ENCODE data around the gene CLCA2. TPM values are rescaled to one million over a fixed set of nuclear protein-coding genes. Genes with fewer than 3 reads are reported as not detected.

CLCA2 gene
- polyA plus RNA-seq, 3 donors, result not detected

DNA sequence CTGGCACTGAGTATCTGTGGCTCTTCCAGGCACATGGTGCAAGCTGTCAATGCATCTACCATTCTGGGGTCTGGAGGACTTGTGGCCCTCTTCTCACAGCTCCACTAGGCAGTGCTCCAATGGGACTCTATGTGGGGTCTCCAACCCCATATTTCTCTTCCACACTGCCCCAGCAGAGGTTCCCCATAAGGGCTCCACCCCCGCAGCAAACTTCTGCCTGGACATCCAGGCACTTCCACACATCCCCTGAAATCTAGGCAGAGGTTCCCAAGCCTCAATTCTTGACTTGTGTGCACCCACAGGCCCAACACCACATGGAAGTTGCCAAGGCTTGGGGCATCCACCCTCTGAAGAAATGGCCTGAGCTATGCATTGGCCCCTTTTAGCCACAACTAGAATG is 46.6 kb upstream of the CLCA2 start:
- no peak overlapping the region for H3K9ac ChIP-seq (ENCODE audit: insufficient read depth, low read length, poor library complexity, severe bottlenecking)
- H3K4me3 Mint-ChIP-seq, result no peak overlapping the region
- H3K27me3 ChIP-seq (ENCODE audit: control insufficient read depth in 2 of 2, insufficient read depth in 2 of 2, low read length in 2 of 2), result no peaks in the 10 kb centered on the region
- H3K79me2 ChIP-seq (ENCODE audit: insufficient read depth, low read length), result no peaks in the 10 kb centered on the region
- TF ChIP-seq CTCF (IDR thresholded peaks at IDR 0.05), result no peak
- H2AFZ ChIP-seq (ENCODE audit: insufficient read depth, low read depth, low read length, poor library complexity, severe bottlenecking), result no peak overlapping the region
- H3K27ac Mint-ChIP-seq, result no peak overlapping the region
- H3K27ac ChIP-seq (ENCODE audit: low read depth in 1 of 2, low read length in 2 of 2), result no peak overlapping the region
- H3K36me3 Mint-ChIP-seq, result peaks cover 5 to 20% of the 10 kb centered on the region in 2 donors
- no peaks in the 10 kb centered on the region for H3K4me1 Mint-ChIP-seq
- H3K4me1 ChIP-seq (ENCODE audit: control insufficient read depth in 1 of 2, insufficient read depth in 2 of 2, low read length in 2 of 2), result no peaks in the 10 kb centered on the region
- intact Hi-C loops (cut with micrococcal nuclease), result no loop called here
- H3K27me3 Mint-ChIP-seq (ENCODE audit: low read depth in 3 of 3), result no peaks in the 10 kb centered on the region
- no peak for DNase-seq
- H3K9me3 ChIP-seq (replicated peaks in 1 of 2; ENCODE audit: control insufficient read depth in 1 of 2, insufficient read depth in 1 of 2, low read length in 2 of 2), result peaks cover 15 to 17% of the 10 kb centered on the region in 2 donors
- no peak overlapping the region for H3K4me2 ChIP-seq (replicated peaks; ENCODE audit: extremely low read depth, low read length, poor library complexity, severe bottlenecking)
- H3K9me3 Mint-ChIP-seq, result peaks cover 14 to 23% (median 17%) of the 10 kb centered on the region in 7 donors
- H3K36me3 ChIP-seq (replicated peaks in 1 of 2; ENCODE audit: control insufficient read depth in 1 of 2, insufficient read depth in 2 of 2, low read length in 2 of 2), result no peaks in the 10 kb centered on the region
- H3K4me3 ChIP-seq (replicated peaks in 1 of 3; ENCODE audit: low read depth in 2 of 3, low read length in 3 of 3), result no peak overlapping the region
- H4K20me1 ChIP-seq (ENCODE audit: insufficient read depth, low read length), result no peaks in the 10 kb centered on the region
- 100% methylated on average over 1 of the region's 1 CpG for whole genome bisulfite sequencing (ENCODE audit: insufficient coverage)

DNA sequence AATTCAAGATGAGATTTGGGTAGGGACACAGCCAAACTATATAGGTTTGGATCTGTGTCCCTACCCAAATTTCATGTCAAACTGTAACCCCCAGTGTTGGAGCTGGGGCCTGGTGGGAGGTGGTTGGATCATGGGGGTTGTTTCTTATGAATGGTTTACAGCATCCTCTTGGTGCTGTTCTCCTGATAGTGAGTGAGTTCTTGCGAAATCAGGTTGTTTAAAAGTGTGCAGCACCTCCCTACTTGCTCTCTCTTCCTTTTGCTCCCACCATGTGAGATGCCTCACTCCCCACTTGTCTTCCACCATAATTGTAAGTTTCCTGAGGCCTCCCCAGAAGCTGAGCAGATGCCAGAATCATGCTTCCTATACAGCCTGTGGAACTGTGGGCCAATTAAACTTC is 45.2 kb upstream of the CLCA2 start:
- no peak for DNase-seq
- Histone ChIP-seq H3K79me2 (ENCODE audit: insufficient read depth, low read length) (no peaks in the 10 kb centered on the region), H3K36me3 (replicated peaks in 1 of 2; ENCODE audit: control insufficient read depth in 1 of 2, insufficient read depth in 2 of 2, low read length in 2 of 2) (no peaks in the 10 kb centered on the region), H3K4me3 (replicated peaks in 1 of 3; ENCODE audit: low read depth in 2 of 3, low read length in 3 of 3) (no peak overlapping the region), H3K4me2 (replicated peaks; ENCODE audit: extremely low read depth, low read length, poor library complexity, severe bottlenecking) (no peak overlapping the region), H3K9me3 (replicated peaks in 1 of 2; ENCODE audit: control insufficient read depth in 1 of 2, insufficient read depth in 1 of 2, low read length in 2 of 2) (peaks cover 15 to 17% of the 10 kb centered on the region in 2 donors), H4K20me1 (ENCODE audit: insufficient read depth, low read length) (no peaks in the 10 kb centered on the region), H3K27me3 (ENCODE audit: control insufficient read depth in 2 of 2, insufficient read depth in 2 of 2, low read length in 2 of 2) (no peaks in the 10 kb centered on the region), H2AFZ (ENCODE audit: insufficient read depth, low read depth, low read length, poor library complexity, severe bottlenecking) (no peak overlapping the region), H3K27ac (ENCODE audit: low read depth in 1 of 2, low read length in 2 of 2) (no peak overlapping the region), H3K4me1 (ENCODE audit: control insufficient read depth in 1 of 2, insufficient read depth in 2 of 2, low read length in 2 of 2) (peaks cover 0 to 12% of the 10 kb centered on the region in 2 donors), H3K9ac (ENCODE audit: insufficient read depth, low read length, poor library complexity, severe bottlenecking) (no peak overlapping the region)
- Mint-ChIP-seq H3K4me1 (peaks cover 5% of the 10 kb centered on the region), H3K27me3 (ENCODE audit: low read depth in 3 of 3) (no peaks in the 10 kb centered on the region), H3K36me3 (peaks cover 5 to 20% of the 10 kb centered on the region in 2 donors), H3K4me3 (no peak overlapping the region), H3K27ac (no peak overlapping the region), H3K9me3 (peaks cover 14 to 23% (median 17%) of the 10 kb centered on the region in 7 donors)
- WGBS (ENCODE audit: insufficient coverage), result 100% methylated on average over 1 of the region's 1 CpG
- no peak for TF ChIP-seq CTCF (IDR thresholded peaks at IDR 0.05)
- intact Hi-C loops (cut with micrococcal nuclease), result no loop called here

Measured in CD14-positive monocyte (primary cell).